Mucosa of gallbladder (tissue), 1 donor: ENCODE results near the gene TCEAL9. TPM values are rescaled to one million over a fixed set of nuclear protein-coding genes. Genes with fewer than 3 reads are reported as not detected.
"Not testable (repeated sequence)": the region's sequence is repeated elsewhere in the genome, so short reads cannot be mapped to it uniquely, and the experiment has no call there.

Experiments
- DNase-seq: peaks from one replicate; pipeline ENCODE4 v3.0.0-alpha.2; 2020; ENCODE audit warnings: low spot score
- total RNA-seq: library from RNA; stranded (reverse); gene quantifications from one replicate; pipeline ENCODE4 v1.2.1, GENCODE V29; 2021
- donor health status: DM: no; HTN: no; CAD: no.

The TCEAL9 gene
- total RNA-seq, 1 donor from 2014 or later, result 28.4 TPM

GRCh38 chrX:103373581-103373980 is 17.3 kb downstream of the TCEAL9 start:
- DNase-seq, result no peak

GRCh38 chrX:103376118-103376978 is 20.0 kb downstream of the TCEAL9 start, which contains the start of gene BEX3:
Gene BEX3, plus strand, starts transcription at chrX:103376538. Its CDS starts 984 bp downstream, at chrX:103377522.
- DNase-seq, result peak; percentile 30

GRCh38 chrX:103376979-103377324 is 20.6 kb downstream of the TCEAL9 start:
- no peak for DNase-seq

GRCh38 chrX:103378990-103379389 is 22.7 kb downstream of the TCEAL9 start:
- no peak for DNase-seq

GRCh38 chrX:103382877-103383276 is 26.6 kb downstream of the TCEAL9 start:
- DNase-seq, result no peak

- no peak for DNase-seq
These were observed 28.4 kb downstream of the TCEAL9 start for GRCh38 chrX:103384672-103385071.

GRCh38 chrX:103385283-103385830 is 29.1 kb downstream of the TCEAL9 start:
- DNase-seq, result not testable (repeated sequence)

- DNase-seq, result no peak
These were observed 30.0 kb downstream of the TCEAL9 start for GRCh38 chrX:103386332-103386731.

GRCh38 chrX:103393487-103393886 is 37.2 kb downstream of the TCEAL9 start:
- DNase-seq, result no peak

GRCh38 chrX:103396186-103396585 is 39.9 kb downstream of the TCEAL9 start:
- DNase-seq, result no peak

GRCh38 chrX:103396660-103397059 is 40.4 kb downstream of the TCEAL9 start:
- DNase-seq, result no peak

- no peak for DNase-seq
These were observed 41.4 kb downstream of the TCEAL9 start for GRCh38 chrX:103397707-103398106.

GRCh38 chrX:103398421-103398864 is 42.1 kb downstream of the TCEAL9 start:
- no peak for DNase-seq

- no peak for DNase-seq
These were observed 43.4 kb downstream of the TCEAL9 start for GRCh38 chrX:103399744-103400143.

GRCh38 chrX:103400931-103401330 is 44.6 kb downstream of the TCEAL9 start:
- no peak for DNase-seq

GRCh38 chrX:103404231-103405008 is 48.1 kb downstream of the TCEAL9 start:
- DNase-seq, result peak; percentile 70

GRCh38 chrX:103405009-103405333 is 48.7 kb downstream of the TCEAL9 start:
- no peak for DNase-seq

GRCh38 chrX:103406256-103406655 is 50.0 kb downstream of the TCEAL9 start:
- no peak for DNase-seq

- DNase-seq, result no peak
These were observed 51.5 kb downstream of the TCEAL9 start for GRCh38 chrX:103407776-103408175.
